Cardiac fibroblast (primary cell): ENCODE measurements around the gene NRAP.

Experiments
- DNase-seq, 2 donors: peaks; one replicate each; pipeline versions ENCODE4 v3.0.0 to v3.0.0-alpha.2; 2010; ENCODE audit warnings: low read depth in 2 of 2
- H3K4me3 ChIP-seq, 2 donors: replicated peaks in 1 of 2; 1 replicate in 1 of 2; 2 replicates in 1 of 2; pipeline ENCODE4 v1.5.1; 2011; ENCODE audit warnings: low read depth in 2 of 2, low read length in 2 of 2, mild to moderate bottlenecking in 2 of 2, moderate library complexity in 1 of 2
- CTCF ChIP-seq: IDR thresholded peaks from one replicate; pipeline ENCODE4 v1.5.1; 2011; ENCODE audit warnings: low read depth, mild to moderate bottlenecking, low read length, inconsistent platforms

NRAP gene

GRCh38 chr10:113628607-113629153 lies 35.2 kb downstream of the NRAP start:
- no peak for TF ChIP-seq CTCF
- no peak overlapping the region for H3K4me3 ChIP-seq
- no peak for DNase-seq

- DNase-seq, result no peak
- H3K4me3 ChIP-seq, result no peak overlapping the region
- TF ChIP-seq CTCF, result no peak
These were observed 36.0 kb downstream of the NRAP start for GRCh38 chr10:113627836-113628235.

- no peak overlapping the region for H3K4me3 ChIP-seq
- no peak for DNase-seq
- TF ChIP-seq CTCF, result no peak
These were observed 37.0 kb downstream of the NRAP start for GRCh38 chr10:113626809-113627355.

- no peak for TF ChIP-seq CTCF
- no peak for DNase-seq
- no peak overlapping the region for H3K4me3 ChIP-seq
These were observed 38.2 kb downstream of the NRAP start for GRCh38 chr10:113625461-113626186.

GRCh38 chr10:113622831-113623230 lies 41.0 kb downstream of the NRAP start:
- no peak overlapping the region for H3K4me3 ChIP-seq
- no peak for TF ChIP-seq CTCF
- DNase-seq, result no peak

- H3K4me3 ChIP-seq, result no peak overlapping the region
- DNase-seq, result no peak
- no peak for TF ChIP-seq CTCF
These were observed 42.0 kb downstream of the NRAP start for GRCh38 chr10:113621799-113622198.

- TF ChIP-seq CTCF, result no peak
- no peak overlapping the region for H3K4me3 ChIP-seq
- no peak for DNase-seq
These were observed 42.9 kb downstream of the NRAP start for GRCh38 chr10:113620936-113621335.
